T-helper 2 cell treated with Interferon-gamma antibody and Interleukin-4, amounts not matched to agents 100 ng/mL and 5 ng/mL, for 36 hours (primary cell): ENCODE measurements around the gene ABHD2. TPM values are rescaled to one million over a fixed set of nuclear protein-coding genes. Genes with fewer than 3 reads are reported as not detected.

Experiments
- intact Hi-C: fragments of 100-400 bp; cut with micrococcal nuclease; formaldehyde crosslinking; loops from one replicate; pipeline ENCODE4 v1.15.1; 2023
- total RNA-seq: library from RNA; stranded (reverse); gene quantifications from 2 replicates; pipeline ENCODE4 v1.2.3, GENCODE V29; 2022

The ABHD2 gene
- total RNA-seq, 1 donor from 2014 or later: 67.8 TPM

GRCh38 chr15:89186803-89187202 is 98.5 kb downstream of the ABHD2 start:
- intact Hi-C loops: no loop called here

GRCh38 chr15:89187301-89187985 is 99.2 kb downstream of the ABHD2 start:
- intact Hi-C loops: no loop called here

GRCh38 chr15:89187986-89188514 is 99.8 kb downstream of the ABHD2 start:
- intact Hi-C loops: no loop called here

DNA sequence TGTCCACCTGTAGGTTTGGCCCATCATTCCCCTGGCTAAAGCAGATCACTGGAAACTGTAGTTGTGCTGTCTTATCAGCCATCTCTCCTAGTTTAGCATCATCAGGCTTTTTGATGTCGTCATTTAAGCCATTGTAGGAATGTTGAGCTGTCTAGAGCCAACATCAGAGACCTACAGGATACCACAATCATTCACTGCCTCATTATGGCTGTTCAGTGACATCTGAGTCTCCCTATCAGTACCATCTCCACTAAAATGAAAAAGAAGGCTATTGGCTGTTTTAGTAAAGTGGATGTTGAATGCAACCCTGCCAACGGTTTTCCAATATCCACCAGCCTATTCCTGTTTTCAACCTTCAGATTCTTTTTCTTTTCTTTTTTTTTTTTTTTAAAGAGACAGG is 103.9 kb downstream of the ABHD2 start:
- intact Hi-C loops: no loop called here

DNA sequence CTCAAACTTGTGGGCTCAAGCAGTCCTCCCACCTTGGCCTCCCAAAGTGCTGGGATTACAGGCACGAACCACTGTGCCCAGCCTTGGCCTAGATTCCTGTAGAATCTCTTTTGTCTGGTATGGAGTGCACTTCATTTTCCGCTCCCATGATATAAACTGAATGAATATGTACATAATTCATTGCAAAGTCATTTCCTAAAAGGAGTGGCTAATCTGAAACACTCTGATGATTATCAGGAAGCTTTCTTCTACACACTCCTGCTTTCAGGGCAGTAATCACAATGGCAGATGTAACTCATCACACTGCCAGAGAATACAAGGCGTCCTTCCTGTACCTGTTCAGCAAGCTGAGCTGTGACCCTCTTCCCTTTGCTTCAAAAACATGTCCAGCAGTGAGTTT is 104.5 kb downstream of the ABHD2 start:
- intact Hi-C loops: no loop called here

- intact Hi-C loops: no loop called here
Observed at GRCh38 chr15:89194608-89195007, 106.4 kb downstream of the ABHD2 start.

- intact Hi-C loops: no loop called here
Observed at GRCh38 chr15:89195836-89196235, 107.6 kb downstream of the ABHD2 start.

DNA sequence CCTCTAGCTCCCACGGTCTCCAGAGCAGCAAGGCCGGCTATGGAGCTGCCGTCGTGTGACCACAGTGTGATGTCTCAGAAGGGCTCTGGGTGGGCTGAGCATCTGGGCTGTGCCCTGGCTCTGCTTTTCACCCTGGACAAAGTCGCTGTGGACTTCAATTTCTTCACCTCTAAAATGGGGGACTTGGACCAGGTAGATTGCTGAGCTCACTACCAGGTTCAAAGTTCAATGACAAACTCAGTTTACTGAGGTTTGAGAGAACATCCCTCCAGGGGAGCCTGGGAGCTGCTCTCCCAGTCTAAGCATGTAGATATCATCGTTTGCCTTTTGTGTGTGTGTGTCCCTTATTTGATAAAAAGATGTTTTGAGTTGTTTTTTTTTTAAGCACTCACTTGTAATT is 108.0 kb downstream of the ABHD2 start:
- intact Hi-C loops: no loop called here

- intact Hi-C loops: no loop called here
Observed at GRCh38 chr15:89196994-89197393, 108.7 kb downstream of the ABHD2 start.

- intact Hi-C loops: no loop called here
Observed at GRCh38 chr15:89197503-89197971, 109.3 kb downstream of the ABHD2 start.

- intact Hi-C loops: no loop called here
Observed at GRCh38 chr15:89198196-89198595, 109.9 kb downstream of the ABHD2 start.

DNA sequence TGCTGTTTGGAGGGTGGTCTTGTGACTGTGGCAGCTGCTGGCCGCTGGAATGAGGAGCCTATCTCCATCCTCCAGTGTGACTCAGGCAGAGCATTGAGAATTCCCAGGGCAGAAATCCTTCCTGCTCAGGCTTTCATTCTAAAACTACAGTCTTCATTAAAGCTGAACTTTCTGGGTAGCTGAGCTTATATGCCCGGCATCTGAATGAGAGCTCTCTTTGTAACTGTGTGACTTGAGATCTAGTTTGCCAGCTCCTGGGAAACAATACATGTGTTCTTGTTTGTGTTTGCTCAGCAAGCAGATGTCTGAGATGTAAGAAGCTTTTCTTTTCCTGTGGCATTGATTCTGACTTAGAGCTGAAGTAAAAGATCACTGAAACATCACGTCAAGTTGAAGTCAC is 110.7 kb downstream of the ABHD2 start:
- intact Hi-C loops: no loop called here

GRCh38 chr15:89199746-89200145 is 111.5 kb downstream of the ABHD2 start:
- intact Hi-C loops: no loop called here

DNA sequence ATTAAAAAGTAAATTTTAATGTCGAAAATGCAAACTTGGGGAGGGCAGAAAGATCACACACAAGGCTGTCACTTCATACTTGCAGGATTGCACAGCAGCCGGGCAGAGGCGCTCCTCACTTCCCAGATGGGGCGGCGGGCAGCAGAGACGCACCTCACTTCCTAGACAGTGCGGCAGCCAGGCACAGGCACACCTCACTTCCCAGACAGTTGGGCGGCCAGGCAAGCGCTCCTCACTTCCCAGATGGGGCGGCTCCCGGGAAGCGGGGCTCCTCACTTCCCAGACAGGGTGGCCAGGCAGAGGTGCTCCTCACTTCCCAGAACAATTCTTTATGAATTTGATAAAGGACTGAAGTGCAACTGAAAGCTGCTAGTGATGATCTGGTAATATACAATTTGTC is 111.9 kb downstream of the ABHD2 start:
- intact Hi-C loops: no loop called here

DNA sequence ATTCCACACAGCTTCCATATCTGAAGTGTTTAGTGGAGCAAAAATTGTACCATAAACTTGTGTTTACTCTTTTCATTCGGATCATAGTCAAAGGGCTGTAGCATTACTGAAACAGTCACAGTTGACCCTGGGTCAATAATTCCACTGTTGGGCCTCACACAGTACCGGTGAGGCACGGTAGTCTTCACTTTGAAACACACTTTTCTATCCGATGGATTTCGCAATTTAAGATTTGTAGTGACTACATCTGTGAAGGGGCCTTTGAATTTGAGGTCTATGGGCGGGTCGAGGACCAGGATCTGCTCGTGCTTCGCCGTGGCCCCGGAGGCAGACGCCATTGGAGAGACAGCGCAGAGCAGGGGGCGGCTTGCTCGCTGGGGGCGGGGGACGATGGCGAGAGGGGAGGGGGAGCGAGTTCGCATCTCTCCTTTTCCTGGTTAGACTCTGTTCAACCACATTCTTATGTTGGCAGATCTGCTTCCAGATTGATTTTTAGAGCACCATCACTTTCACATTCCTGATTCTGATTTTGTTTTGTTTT is 113.3 kb downstream of the ABHD2 start:
- intact Hi-C loops: no loop called here

- intact Hi-C loops: loop anchor here (1.0 to 2.0 kb wide), 2 partner anchors 115 to 131 kb away; partner anchors contain the start of genes ABHD2 and POLG
Observed at GRCh38 chr15:89203705-89204273, 115.5 kb downstream of the ABHD2 start.

DNA sequence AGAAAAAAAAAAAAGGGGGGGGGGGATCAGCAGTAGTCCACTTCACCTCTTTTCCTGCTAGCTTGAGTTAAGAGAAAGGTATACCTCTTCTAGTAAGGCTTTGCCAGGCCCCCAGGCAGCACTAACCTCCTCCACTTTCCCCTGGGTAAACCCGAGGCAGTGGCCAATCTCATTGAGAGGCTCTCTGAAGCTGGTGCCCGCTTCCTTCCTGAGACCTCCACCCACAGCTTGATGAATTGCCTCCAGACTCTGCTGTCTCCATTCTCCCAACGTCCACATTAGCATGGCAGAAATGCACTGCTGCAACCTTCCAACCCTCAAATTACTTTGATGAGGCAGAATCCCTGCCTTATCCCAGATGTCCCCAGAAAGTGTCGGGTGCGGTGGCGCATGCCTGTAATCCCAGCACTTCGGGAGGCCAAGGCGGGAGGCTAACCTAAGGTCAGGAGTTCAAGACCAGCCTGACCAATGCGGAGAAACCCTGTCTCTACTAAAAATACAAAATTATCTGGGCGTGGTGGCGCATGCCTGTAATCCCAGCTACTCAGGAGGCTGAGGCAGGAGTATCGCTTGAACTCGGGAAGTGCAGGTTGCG is 117.8 kb downstream of the ABHD2 start:
- intact Hi-C loops: loop anchor here (2.0 kb wide), 2 partner anchors 39 to 129 kb away; partner anchors contain the start of gene POLG

DNA sequence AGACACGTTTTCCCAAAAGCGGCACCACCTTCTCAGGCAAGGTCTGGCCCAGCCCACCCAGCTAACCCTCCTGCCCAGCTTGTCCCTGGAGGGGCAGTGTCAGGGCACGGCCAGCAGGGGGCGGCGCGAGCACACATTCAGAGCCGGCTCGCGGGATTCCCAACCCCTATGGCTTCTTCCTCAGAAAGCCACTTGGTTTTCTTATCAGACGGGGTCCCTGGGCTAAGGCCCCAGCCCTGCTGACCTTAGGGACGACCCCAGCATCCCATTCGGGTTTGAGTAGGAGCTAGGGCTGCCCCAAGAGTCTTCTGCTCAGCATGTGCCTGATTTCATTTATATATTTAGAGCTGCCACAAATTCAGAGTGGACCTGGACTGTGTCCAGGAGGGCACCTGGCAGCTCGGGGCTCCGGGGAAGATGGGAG is 118.7 kb downstream of the ABHD2 start:
- intact Hi-C loops: loop anchor here (1.0 to 2.0 kb wide), 2 partner anchors 38 to 223 kb away; no protein-coding TSS in a partner anchor

DNA sequence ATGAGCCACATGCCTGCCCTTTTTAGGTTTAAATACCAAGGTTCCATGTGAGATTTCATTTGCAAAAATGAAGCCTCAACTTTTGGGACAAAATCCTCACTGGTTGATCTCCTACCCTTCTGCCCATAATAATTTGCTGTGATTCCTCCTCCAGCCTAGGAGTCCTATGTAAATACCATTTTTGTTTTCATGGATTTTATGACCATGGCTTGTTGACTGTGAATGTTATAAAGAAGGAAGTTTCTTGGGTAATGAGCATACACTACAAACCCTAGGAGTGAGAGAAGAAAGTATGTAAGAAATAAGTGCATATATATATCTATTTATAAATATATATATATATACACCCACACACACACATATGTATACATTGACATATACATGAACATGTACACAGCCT is 120.0 kb downstream of the ABHD2 start:
- intact Hi-C loops: no loop called here

DNA sequence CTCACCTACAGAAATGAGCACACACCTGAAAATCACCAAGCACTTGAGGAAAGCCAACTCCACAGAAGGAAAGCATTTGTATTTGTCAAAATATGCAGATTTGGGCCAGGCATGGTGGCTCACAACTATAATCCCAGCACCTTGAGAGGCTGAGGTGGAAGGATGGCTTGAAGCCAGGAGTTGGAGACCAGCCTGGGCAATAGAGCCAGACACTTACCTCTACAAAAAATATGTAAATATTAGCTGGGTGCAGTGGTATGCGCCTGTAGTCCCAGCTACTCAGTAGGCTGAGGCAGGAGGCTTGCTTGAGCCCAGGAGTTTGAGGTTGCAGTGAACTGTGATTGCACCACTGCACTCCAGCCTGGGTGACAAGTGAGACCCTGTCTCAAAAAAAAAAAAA is 120.8 kb downstream of the ABHD2 start:
- intact Hi-C loops: no loop called here

- intact Hi-C loops: no loop called here
Observed at GRCh38 chr15:89211678-89212170, 123.5 kb downstream of the ABHD2 start.

DNA sequence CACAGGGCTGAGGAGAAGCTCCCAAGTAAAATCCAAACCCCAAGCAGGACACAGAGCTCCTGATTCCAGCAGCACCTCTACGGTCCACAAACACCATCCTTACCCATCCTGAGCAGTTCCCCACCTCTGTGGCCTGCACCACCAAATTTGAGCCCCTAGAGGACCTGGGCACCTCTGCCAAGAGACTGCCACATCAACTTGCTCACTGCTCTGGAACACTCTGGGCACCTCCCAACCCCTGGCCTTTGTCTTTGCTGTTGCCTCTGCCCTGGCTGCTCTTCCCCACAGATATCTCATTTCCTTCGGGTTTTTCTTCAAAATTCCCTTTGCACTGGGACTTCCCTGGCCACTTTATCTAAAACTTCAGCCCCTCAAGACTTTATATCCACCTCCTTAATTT is 127.4 kb downstream of the ABHD2 start:
- intact Hi-C loops: no loop called here
